GM18868 (cell line): Measurements from ENCODE around the gene TPCN1.

Experiments used
- ATAC-seq: cut with Tn5 transposase; IDR thresholded peaks from one replicate; pipeline ENCODE4 v1.9.1; 2021; ENCODE audit warnings: mild to moderate bottlenecking, moderate library complexity; ENCODE audit not compliant: unreplicated experiment

Gene TPCN1

GRCh38 chr12:113332688-113333417 lies 111.6 kb downstream of the TPCN1 start:
- no peak for ATAC-seq

DNA sequence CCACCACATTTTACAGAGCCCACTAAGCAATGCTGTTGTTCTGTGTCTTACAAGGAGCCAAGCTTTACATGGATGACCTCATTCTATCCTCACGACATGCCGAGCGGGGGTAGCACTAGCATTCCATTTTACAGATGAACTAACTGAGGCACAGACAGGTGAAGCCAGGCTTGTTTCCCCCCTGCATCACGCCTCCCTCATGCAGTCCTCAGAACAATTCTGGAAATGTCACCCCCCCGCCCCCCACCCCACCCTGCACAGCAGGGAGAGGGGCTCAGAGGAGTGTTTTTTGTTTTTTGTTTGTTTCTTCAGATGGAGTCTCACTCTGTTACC lies 112.1 kb downstream of the TPCN1 start:
- no peak for ATAC-seq

DNA sequence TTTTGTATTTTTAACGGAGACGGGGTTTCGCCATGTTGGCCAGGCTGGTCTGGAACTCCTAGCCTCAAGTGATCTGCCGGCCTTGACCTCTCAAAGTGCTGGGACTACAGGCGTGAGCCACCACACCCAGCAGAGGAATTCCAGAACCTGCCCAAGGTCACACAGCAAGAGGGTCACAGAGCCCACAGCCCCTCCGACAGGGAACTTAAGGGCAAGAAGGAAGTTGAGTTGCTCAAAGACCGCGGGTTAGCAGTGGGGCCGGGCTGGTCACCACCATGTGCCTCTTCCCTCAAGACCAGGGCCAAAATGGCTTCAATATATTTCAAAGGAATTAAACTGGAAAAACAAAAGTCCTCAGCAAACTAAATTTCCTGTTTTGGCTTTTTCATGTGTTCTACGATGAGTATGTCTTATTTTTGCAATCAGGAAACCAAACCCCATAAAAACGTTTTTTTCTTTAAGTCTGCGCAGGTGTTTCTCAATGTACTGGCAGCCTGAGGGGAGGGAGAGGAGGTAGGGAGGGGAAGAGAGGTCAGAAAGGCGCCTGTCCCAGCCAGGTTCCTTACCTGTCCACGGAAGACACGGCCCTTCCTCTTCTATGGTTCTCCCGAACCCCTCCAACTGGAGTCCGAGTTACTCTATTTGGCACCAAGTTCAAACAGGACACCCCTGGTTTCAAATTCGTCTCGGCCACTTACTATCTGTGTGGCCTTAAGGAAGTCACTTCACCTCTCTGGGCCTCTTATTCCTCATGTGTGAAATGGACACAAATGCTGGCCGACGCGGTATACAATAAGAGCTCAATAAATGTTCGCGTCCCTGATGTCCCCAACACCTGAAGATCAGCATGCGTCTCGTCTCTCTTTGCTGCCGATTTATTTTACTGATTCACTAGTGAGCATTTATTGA lies 112.9 kb downstream of the TPCN1 start:
- ATAC-seq: peak; percentile 12

- ATAC-seq: peak; percentile 98
Observed at GRCh38 chr12:113334786-113335539, 113.7 kb downstream of the TPCN1 start, which contains the start of gene SLC8B1. TSS of gene SLC8B1 (minus strand) at chr12:113335109. CDS start at chr12:113332878, 2,231 bp downstream.

- ATAC-seq: no peak
Observed at GRCh38 chr12:113339540-113339939, 118.3 kb downstream of the TPCN1 start.

DNA sequence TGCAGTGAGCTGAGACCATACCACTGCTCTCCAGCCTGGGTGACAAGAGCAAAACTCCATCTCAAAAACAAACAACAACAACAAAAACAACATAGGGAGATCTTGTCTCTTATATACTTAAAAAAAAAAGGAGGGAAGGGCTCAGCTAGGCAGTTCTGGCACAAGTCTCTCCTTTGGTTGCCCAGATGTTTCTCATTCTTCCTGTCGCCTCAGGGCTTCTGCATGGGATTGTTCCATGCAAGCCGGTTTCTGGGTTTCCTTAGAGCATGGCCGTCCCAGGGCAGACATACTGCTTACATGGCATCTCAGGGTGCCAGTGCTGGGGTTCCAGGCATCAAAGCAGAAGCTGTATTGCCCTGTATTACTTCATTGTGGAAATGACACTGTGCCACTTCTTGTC lies 118.8 kb downstream of the TPCN1 start:
- ATAC-seq: no peak

DNA sequence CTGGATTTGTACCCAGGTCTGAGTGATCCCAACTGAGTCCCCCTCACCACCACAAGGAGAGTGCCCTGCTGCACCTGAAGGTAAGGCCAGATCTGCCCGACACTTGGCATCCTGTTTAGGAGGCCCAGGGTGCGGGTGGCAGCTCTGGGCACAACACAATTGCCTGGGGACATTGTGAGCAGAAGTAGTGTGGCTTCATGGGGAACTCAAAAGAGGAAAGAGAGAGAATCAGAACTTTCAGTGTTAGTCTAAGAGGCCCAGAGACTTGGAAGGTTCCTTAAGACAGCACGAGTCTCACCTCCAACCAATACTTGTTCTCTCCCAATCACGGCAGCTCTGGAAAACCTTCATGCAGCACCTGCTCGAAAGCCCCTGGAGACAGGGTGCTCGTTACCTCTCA lies 120.3 kb downstream of the TPCN1 start:
- no peak for ATAC-seq

- no peak for ATAC-seq
Observed at GRCh38 chr12:113345318-113345717, 124.1 kb downstream of the TPCN1 start.

GRCh38 chr12:113346353-113346752 lies 125.1 kb downstream of the TPCN1 start:
- ATAC-seq: no peak

- ATAC-seq: no peak
Observed at GRCh38 chr12:113347107-113347506, 125.8 kb downstream of the TPCN1 start.

DNA sequence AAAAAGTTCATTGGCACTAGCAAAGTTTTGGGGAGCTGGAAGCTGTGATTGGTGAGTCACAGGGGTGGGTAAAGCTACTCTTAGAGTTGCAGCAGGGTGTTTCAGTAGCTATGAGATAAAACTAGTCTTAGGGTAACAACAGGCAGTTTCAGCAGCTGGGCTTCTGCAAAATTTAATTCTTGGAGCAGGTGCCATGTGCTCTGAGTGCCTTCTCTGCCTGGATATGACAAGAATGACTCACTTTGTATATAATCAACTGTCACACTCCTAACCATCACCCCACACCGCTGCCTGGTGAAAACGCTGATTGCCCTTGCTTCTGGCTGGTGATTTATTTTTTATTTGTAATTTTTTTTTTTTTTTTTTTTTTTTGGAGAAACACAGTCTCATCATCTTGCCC lies 126.6 kb downstream of the TPCN1 start:
- ATAC-seq: no peak
